ENCODE measurements around the gene PANK1.

- TF ChIP-seq NR2C2 (CRISPR knock-in tag; IDR thresholded peaks at IDR 0.05) (no peak), FOXP4 (CRISPR knock-in tag; IDR thresholded peaks at IDR 0.05) (no peak), CTCF (IDR thresholded peaks at IDR 0.05) (no peak), SP1 (CRISPR knock-in tag; conservative IDR thresholded peaks at IDR 0.05) (no peak), ETV6 (CRISPR knock-in tag; IDR thresholded peaks at IDR 0.05) (no peak)
These were observed 22.9 kb downstream of the PANK1 start for GRCh38 chr10:89622151-89622550.
